Mesenchymal stem cell (in vitro differentiated cells and primary cell): ENCODE data around the gene ZNF892.
"Not testable (repeated sequence)": the region's sequence is repeated elsewhere in the genome, so short reads cannot be mapped to it uniquely, and the experiment has no call there.

Experiments used
- DNase-seq: peaks from one replicate; pipeline ENCODE4 v3.0.0-alpha.2; 2013
- H2AFZ ChIP-seq: one replicate; pipeline ENCODE4 v1.6.1; 2013; ENCODE audit warnings: low read depth, mild to moderate bottlenecking, control low read depth, inconsistent platforms, low read length, moderate library complexity
- H2AK5ac ChIP-seq: 2 replicates; pipeline ENCODE4 v1.6.1; 2013; ENCODE audit warnings: low read length, moderate library complexity, mild to moderate bottlenecking, inconsistent platforms; ENCODE audit not compliant: severe bottlenecking
- H2BK120ac ChIP-seq: one replicate; pipeline ENCODE4 v1.6.1; 2013; ENCODE audit warnings: low read depth, mild to moderate bottlenecking, inconsistent platforms, low read length, moderate library complexity
- H2BK12ac ChIP-seq, 2 experiments: one replicate each; pipeline ENCODE4 v1.6.1; 2013; ENCODE audit warnings: inconsistent platforms in 2 of 2, low read length in 2 of 2, mild to moderate bottlenecking in 2 of 2, moderate library complexity in 2 of 2, control low read depth in 1 of 2
- H2BK15ac ChIP-seq: one replicate; pipeline ENCODE4 v1.6.1; 2013; ENCODE audit warnings: mild to moderate bottlenecking, low read depth, inconsistent platforms; ENCODE audit not compliant: poor library complexity, severe bottlenecking
- H2BK5ac ChIP-seq: 2 replicates; pipeline ENCODE4 v1.6.1; 2013; ENCODE audit warnings: low read depth, mild to moderate bottlenecking, low read length, control low read depth, inconsistent platforms; ENCODE audit not compliant: poor library complexity, severe bottlenecking
- H3K14ac ChIP-seq, 2 experiments: one replicate each; pipeline ENCODE4 v1.6.1; 2013; ENCODE audit warnings: inconsistent platforms in 2 of 2, low read length in 2 of 2, control low read depth in 1 of 2, mild to moderate bottlenecking in 1 of 2, moderate library complexity in 1 of 2
- H3K18ac ChIP-seq, 2 experiments: one replicate each; pipeline ENCODE4 v1.6.1; 2013; ENCODE audit warnings: inconsistent platforms in 2 of 2, low read length in 2 of 2, control low read depth in 1 of 2, low read depth in 1 of 2, mild to moderate bottlenecking in 1 of 2
- H3K23ac ChIP-seq, 2 experiments: one replicate each; pipeline ENCODE4 v1.6.1; 2013; ENCODE audit warnings: inconsistent platforms in 2 of 2, low read length in 2 of 2, mild to moderate bottlenecking in 2 of 2, moderate library complexity in 2 of 2, control low read depth in 1 of 2
- H3K27ac ChIP-seq: 2 replicates; pipeline ENCODE4 v1.5.1; 2013; ENCODE audit warnings: mild to moderate bottlenecking, moderate library complexity, low read length, control low read depth, inconsistent platforms; ENCODE audit not compliant: poor library complexity, severe bottlenecking
- H3K27me3 ChIP-seq, 2 experiments: 2 replicates each; pipeline versions ENCODE4 v1.6.1 to v1.7.0; 2013; ENCODE audit warnings: low read length in 2 of 2, mild to moderate bottlenecking in 2 of 2, moderate library complexity in 2 of 2, control low read depth in 1 of 2, inconsistent platforms in 1 of 2; ENCODE audit not compliant: control insufficient read depth in 1 of 2, insufficient read depth in 1 of 2
- H3K36me3 ChIP-seq, 2 experiments: 2 replicates each; pipeline versions ENCODE4 v1.6.1 to v1.7.0; 2013; ENCODE audit warnings: low read length in 2 of 2, control low read depth in 1 of 2, inconsistent platforms in 1 of 2, low read depth in 1 of 2, mild to moderate bottlenecking in 1 of 2; ENCODE audit not compliant: insufficient read depth in 2 of 2, control insufficient read depth in 1 of 2
- H3K4ac ChIP-seq, 2 experiments: one replicate each; pipeline ENCODE4 v1.6.1; 2013; ENCODE audit warnings: inconsistent platforms in 2 of 2, low read length in 2 of 2, mild to moderate bottlenecking in 2 of 2, moderate library complexity in 2 of 2, control low read depth in 1 of 2, low read depth in 1 of 2
- H3K4me1 ChIP-seq: 2 replicates; pipeline ENCODE4 v1.6.1; 2013; ENCODE audit warnings: low read depth, low read length, control low read depth; ENCODE audit not compliant: control insufficient read depth, insufficient read depth
- H3K4me2 ChIP-seq: 2 replicates; pipeline ENCODE4 v1.6.1; 2013; ENCODE audit warnings: low read length, mild to moderate bottlenecking, inconsistent platforms; ENCODE audit not compliant: poor library complexity, severe bottlenecking
- H3K4me3 ChIP-seq, 2 experiments: 2 replicates each; pipeline versions ENCODE4 v1.5.1 to v1.7.0; 2013; ENCODE audit warnings: low read length in 2 of 2, mild to moderate bottlenecking in 2 of 2, control low read depth in 1 of 2, low read depth in 1 of 2; ENCODE audit not compliant: insufficient read depth in 1 of 2
- H3K79me1 ChIP-seq: replicated peaks from 2 replicates; pipeline ENCODE4 v1.6.1; 2013; ENCODE audit warnings: mild to moderate bottlenecking, control low read depth, low read length, inconsistent platforms; ENCODE audit not compliant: poor library complexity, severe bottlenecking
- H3K9ac ChIP-seq: 2 replicates; pipeline ENCODE4 v1.7.0; 2013; ENCODE audit warnings: mild to moderate bottlenecking, low read length, moderate library complexity
- H3K9me3 ChIP-seq: 2 replicates; pipeline ENCODE4 v1.7.0; 2013; ENCODE audit warnings: mild to moderate bottlenecking, low read length; ENCODE audit not compliant: control insufficient read depth
- H4K8ac ChIP-seq: one replicate; pipeline ENCODE4 v1.6.1; 2013; ENCODE audit warnings: inconsistent platforms, mild to moderate bottlenecking, low read length, moderate library complexity
- H4K91ac ChIP-seq: one replicate; pipeline ENCODE4 v1.6.1; 2013; ENCODE audit warnings: mild to moderate bottlenecking, low read length, inconsistent platforms
- WGBS: methylation state at CpG from one replicate; pipeline ENCODE4 v1.1.7; 2013; ENCODE audit warnings: mixed read lengths; 5-methylcytosine and 5-hydroxymethylcytosine counted together

The ZNF892 gene

GRCh38 chr2:95240091-95240490 lies 32.8 kb downstream of the ZNF892 start:
- Histone ChIP-seq H3K27ac (no peak overlapping the region), H3K27me3 (no peaks in the 10 kb centered on the region), H2BK12ac (no peak overlapping the region), H3K23ac (no peak overlapping the region), H2AFZ (no peak overlapping the region), H3K4ac (no peak overlapping the region), H3K18ac (no peak overlapping the region), H2AK5ac (no peak overlapping the region), H3K4me2 (no peak overlapping the region), H4K91ac (no peak overlapping the region), H3K79me1 (no peaks in the 10 kb centered on the region), H4K8ac (no peak overlapping the region), H3K14ac (no peak overlapping the region), H3K9ac (no peak overlapping the region), H3K9me3 (peaks cover 39% of the 10 kb centered on the region), H3K4me3 (no peak overlapping the region), H2BK15ac (no peak overlapping the region), H2BK5ac (no peak overlapping the region), H3K4me1 (no peaks in the 10 kb centered on the region), H3K36me3 (no peaks in the 10 kb centered on the region), H2BK120ac (no peak overlapping the region)
- no peak for DNase-seq
- WGBS = 83% methylated on average over 5 of the region's 5 CpGs

- no peak overlapping the region for H2AK5ac ChIP-seq
- no peak overlapping the region for H3K9ac ChIP-seq
- H3K79me1 ChIP-seq = no peaks in the 10 kb centered on the region
- no peak overlapping the region for H2BK5ac ChIP-seq
- H2BK120ac ChIP-seq = no peak overlapping the region
- H3K4me3 ChIP-seq = no peak overlapping the region
- no peak overlapping the region for H3K23ac ChIP-seq
- no peak overlapping the region for H3K4me2 ChIP-seq
- no peak overlapping the region for H2AFZ ChIP-seq
- no peak overlapping the region for H3K18ac ChIP-seq
- H3K14ac ChIP-seq = no peak overlapping the region
- no peak overlapping the region for H2BK15ac ChIP-seq
- 83% methylated on average over 5 of the region's 5 CpGs for WGBS
- no peak overlapping the region for H3K4ac ChIP-seq
- H4K91ac ChIP-seq = no peak overlapping the region
- no peak overlapping the region for H2BK12ac ChIP-seq
- no peaks in the 10 kb centered on the region for H3K27me3 ChIP-seq
- H3K27ac ChIP-seq = no peak overlapping the region
- H3K4me1 ChIP-seq = no peaks in the 10 kb centered on the region
- peaks cover 40% of the 10 kb centered on the region for H3K9me3 ChIP-seq
- DNase-seq = no peak
- no peaks in the 10 kb centered on the region for H3K36me3 ChIP-seq
- no peak overlapping the region for H4K8ac ChIP-seq
Observed at GRCh38 chr2:95240556-95240955, 33.2 kb downstream of the ZNF892 start.

- DNase-seq, H4K91ac ChIP-seq, H3K79me1 ChIP-seq, H2AFZ ChIP-seq, H3K36me3 ChIP-seq, H3K23ac ChIP-seq, H3K27ac ChIP-seq, H2BK120ac ChIP-seq, H3K14ac ChIP-seq, H3K18ac ChIP-seq, H3K4ac ChIP-seq, H2BK15ac ChIP-seq, H3K4me1 ChIP-seq, H3K4me3 ChIP-seq, H2AK5ac ChIP-seq, H3K4me2 ChIP-seq, H3K9ac ChIP-seq, H2BK12ac ChIP-seq, H2BK5ac ChIP-seq, H4K8ac ChIP-seq, H3K27me3 ChIP-seq: not testable (repeated sequence)
- H3K9me3 ChIP-seq = peaks cover 37% of the 10 kb centered on the region
- 76% methylated on average over 1 of the region's 1 CpG for WGBS
Observed at GRCh38 chr2:95242084-95242483, 34.8 kb downstream of the ZNF892 start.
